A549 treated with CORT108297 at 1 μM for 4 hours (cell line): ENCODE results near the gene WNT2. TPM values are rescaled to one million over a fixed set of nuclear protein-coding genes. Genes with fewer than 3 reads are reported as not detected.

Experiments used
- total RNA-seq: library from RNA; stranded (reverse); fragments of 200-300 nt; extraction: Qiagen RNA extraction; gene quantifications from 5 replicates; pipeline ENCODE4 v1.2.3, GENCODE V29; 2022

The WNT2 gene
- 0.04 TPM in 1 of 5 replicates, not detected in the others for total RNA-seq

DNA sequence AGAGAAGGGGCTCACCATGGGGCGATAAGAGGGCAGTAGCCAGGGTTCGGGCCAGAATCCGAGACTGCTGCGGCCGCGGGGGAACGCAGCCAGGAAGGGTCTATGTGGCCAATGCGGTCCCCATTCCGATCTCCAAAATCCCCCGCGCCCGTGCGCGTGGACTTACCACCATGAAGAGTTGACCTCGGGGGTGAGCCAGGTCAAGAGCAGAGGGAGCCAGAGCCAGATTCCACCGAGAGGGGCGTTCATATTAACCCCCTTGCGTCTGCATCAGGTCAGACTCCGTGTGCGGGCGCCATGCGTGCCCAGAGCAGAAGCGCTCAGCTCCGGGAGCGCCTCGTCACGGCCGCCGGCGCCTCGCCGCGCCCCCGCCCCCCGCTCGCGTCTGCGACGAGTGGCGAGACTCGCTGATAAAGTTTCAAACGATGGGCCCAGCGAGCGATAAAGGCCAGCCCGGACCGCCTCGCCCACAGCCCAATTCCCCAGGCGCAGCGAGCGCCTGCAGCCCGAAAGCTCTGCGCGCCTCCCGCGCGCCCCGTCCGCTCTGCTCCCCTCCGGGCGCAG is at the start of gene WNT2:
Gene WNT2, minus strand, starts transcription at position 318 of the 564 bp plus-strand sequence. Its CDS starts 69 bp downstream, at position 249.

Other genes starting within 250 kb of the WNT2 start
- gene ASZ1, start 104.4 kb upstream of the WNT2 start, total RNA-seq: not detected in 5 replicates
- 0.02 to 0.09 TPM (median 0.06 TPM) in 3 of 5 replicates, not detected in the others for gene CFTR, start 157.0 kb upstream of the WNT2 start, total RNA-seq